HG02852 (cell line): ENCODE results near the gene MRM1.

Experiments used
- ATAC-seq: cut with Tn5 transposase; IDR thresholded peaks from one replicate; pipeline ENCODE4 v1.9.1; 2021; ENCODE audit warnings: mild to moderate bottlenecking, moderate library complexity; ENCODE audit not compliant: unreplicated experiment

The MRM1 gene, protein sequence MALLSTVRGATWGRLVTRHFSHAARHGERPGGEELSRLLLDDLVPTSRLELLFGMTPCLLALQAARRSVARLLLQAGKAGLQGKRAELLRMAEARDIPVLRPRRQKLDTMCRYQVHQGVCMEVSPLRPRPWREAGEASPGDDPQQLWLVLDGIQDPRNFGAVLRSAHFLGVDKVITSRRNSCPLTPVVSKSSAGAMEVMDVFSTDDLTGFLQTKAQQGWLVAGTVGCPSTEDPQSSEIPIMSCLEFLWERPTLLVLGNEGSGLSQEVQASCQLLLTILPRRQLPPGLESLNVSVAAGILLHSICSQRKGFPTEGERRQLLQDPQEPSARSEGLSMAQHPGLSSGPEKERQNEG

DNA sequence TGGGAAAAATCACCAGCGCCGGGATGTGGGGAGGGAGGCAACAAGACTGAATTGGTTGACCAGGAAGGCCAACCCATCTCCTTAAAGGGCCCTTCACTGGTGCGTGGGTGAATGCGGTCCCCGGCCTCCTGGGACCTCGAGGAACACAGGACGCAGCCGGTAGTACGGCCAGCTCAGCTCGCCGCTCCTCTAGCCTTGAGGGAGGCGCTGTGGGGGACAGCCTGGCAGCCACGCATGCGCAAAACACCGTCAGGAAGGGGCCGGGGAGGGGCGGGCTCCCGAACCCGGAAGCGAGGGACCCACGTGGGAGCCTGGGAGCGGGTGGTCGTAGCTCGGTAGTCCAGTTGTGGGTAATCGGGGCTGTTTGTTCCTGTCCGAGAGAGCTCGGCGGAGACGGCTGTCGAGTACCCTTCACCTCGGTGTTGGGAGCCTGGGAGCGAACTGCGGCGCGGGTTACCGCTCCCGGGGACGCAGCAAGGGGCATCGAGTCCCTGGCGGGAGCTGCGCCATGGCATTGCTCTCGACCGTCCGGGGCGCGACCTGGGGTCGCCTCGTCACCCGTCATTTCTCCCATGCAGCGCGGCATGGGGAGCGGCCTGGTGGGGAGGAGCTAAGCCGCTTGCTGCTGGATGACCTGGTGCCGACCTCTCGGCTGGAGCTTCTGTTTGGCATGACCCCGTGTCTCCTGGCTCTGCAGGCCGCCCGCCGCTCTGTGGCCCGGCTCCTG is at the start of gene MRM1:
Gene MRM1 (plus strand): TSS at position 281 of the 727 bp plus-strand sequence. CDS start 228 bp downstream, at position 509.
- peak; percentile 74 for ATAC-seq

DNA sequence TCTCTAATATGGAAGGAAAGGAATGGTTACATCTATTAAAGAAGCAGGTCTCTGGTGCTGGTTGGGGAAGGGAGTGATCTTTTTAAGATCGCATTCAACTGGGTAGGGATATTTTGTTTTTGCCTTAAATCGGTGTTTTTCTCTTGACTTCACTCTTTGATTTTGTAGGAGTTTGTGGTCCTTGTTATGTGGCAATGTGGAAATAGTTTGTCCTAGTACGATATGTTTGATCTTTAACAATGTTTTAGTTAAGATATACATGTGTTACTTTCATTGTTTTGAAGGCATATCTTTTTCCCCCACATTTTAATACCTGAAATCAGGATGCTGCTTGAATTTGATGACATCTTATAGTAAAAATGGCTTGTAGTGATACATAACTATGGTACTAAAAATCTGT is 47.9 kb upstream of the MRM1 start:
- ATAC-seq = no peak

- ATAC-seq = no peak
Observed at GRCh38 chr17:36566081-36566480, 35.3 kb upstream of the MRM1 start.

GRCh38 chr17:36575028-36575427 is 26.4 kb upstream of the MRM1 start:
- ATAC-seq = no peak

- ATAC-seq = no peak
Observed at GRCh38 chr17:36576793-36577192, 24.6 kb upstream of the MRM1 start.

GRCh38 chr17:36578671-36579070 is 22.7 kb upstream of the MRM1 start:
- ATAC-seq = no peak

- no peak for ATAC-seq
Observed at GRCh38 chr17:36583787-36584186, 17.6 kb upstream of the MRM1 start.

DNA sequence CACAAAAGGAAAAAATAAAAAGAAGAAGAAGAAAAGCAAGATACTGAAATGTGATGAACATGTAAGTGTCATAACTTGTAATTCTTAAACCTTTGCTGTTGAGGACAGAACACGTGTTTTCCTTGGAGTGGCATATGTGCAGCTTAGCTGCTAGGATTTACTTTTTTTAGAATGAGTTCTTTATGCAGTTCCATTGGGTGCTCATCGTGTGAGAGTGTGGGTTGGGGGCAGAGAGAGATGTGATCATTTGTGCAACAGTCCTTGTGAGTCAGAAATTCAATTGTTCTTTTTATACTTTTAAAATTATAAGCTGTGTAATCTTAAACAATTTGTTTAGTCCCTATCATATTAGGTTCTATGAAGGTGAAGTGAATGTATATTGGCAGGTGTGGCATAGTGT is 15.2 kb upstream of the MRM1 start:
- no peak for ATAC-seq

- no peak for ATAC-seq
Observed at GRCh38 chr17:36590082-36590481, 11.3 kb upstream of the MRM1 start.

DNA sequence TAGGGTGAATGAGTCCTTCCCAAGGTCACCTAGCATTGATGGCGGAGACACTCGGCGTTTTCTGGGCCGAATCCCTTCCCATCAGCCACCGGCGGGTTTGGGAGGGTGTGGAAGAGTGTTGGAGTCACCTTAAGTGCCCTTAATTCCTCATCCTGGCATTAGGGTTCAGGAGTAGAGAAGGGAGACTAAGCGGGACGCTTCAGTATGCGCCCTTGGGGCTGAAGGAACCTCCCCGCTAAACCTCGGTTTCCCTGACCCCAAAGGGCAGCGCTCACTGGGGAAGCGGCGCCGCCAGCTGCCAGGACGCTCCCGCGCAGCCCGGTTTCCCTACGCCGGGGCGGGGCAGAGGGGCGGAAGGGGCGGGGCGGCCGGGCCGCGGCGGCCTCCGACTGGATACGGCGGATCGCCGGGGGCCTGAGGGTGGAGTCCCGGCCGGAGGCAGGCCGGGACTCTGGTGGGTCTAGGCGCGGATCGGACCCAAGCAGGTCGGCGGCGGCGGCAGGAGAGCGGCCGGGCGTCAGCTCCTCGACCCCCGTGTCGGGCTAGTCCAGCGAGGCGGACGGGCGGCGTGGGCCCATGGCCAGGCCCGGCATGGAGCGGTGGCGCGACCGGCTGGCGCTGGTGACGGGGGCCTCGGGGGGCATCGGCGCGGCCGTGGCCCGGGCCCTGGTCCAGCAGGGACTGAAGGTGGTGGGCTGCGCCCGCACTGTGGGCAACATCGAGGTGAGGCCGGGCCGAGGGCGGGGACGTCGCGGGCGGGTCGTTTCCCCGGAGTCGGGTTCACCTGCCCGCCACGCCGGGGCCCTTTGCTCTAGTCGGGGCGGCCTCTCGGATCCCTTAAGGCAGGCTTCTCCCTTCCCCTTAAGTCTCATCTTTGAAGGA is 9.7 kb upstream of the MRM1 start, which contains the start of gene DHRS11:
Gene DHRS11 (plus strand): TSS at position 446 of the 882 bp plus-strand sequence. CDS start 131 bp downstream, at position 577.
- peak; percentile 87 for ATAC-seq

DNA sequence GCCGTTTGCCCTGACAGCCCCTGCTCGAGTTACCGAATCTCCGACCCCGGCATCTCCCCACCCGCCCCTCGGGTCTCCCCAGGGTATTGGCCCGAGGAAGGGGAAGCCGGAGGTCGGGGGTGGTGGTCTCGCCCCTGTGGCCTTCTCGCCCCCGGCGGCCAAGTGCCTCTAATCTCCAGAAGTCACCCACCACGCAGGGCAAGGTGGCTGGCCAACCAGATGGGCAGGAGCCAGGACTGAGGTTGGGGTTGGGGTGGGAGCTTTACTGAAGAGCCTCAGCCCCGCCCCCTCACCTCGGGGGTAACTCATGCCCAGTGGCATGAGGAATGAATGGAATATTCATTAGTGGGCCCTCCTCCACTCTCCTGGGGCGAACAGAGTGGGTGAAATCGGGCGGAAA is 9.1 kb upstream of the MRM1 start:
- ATAC-seq = peak; percentile 13

DNA sequence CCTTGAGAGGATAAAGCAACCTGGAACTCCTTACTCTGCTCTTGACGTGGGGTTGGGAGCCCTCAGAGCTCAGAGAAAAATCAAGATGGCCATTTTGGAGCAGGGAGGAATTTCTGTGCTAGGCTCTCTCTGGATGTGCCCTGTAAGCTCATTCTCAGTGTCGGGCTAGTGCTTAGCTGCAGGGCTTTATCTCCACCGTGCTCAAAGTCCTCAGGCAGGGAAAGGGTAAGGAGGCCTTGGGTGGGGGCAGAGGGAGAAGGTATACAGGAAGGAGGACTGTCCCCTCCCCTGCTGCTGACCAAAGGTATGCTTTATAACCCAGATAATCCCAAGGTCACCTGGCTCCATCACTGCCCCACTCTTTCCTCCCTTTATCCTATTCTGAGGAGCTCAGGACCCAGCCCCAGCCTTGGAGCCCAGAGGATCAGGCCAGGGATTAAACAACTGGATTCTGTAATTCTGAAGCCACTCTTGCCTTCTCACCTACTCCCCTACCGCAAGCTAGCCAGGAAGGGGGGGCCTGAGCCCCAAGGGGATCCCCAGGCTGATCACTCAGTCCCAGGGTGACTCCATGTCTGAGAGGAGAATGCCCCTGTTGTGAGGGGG is 8.6 kb upstream of the MRM1 start:
- ATAC-seq = no peak

GRCh38 chr17:36593656-36594316 is 7.6 kb upstream of the MRM1 start:
- ATAC-seq = no peak

DNA sequence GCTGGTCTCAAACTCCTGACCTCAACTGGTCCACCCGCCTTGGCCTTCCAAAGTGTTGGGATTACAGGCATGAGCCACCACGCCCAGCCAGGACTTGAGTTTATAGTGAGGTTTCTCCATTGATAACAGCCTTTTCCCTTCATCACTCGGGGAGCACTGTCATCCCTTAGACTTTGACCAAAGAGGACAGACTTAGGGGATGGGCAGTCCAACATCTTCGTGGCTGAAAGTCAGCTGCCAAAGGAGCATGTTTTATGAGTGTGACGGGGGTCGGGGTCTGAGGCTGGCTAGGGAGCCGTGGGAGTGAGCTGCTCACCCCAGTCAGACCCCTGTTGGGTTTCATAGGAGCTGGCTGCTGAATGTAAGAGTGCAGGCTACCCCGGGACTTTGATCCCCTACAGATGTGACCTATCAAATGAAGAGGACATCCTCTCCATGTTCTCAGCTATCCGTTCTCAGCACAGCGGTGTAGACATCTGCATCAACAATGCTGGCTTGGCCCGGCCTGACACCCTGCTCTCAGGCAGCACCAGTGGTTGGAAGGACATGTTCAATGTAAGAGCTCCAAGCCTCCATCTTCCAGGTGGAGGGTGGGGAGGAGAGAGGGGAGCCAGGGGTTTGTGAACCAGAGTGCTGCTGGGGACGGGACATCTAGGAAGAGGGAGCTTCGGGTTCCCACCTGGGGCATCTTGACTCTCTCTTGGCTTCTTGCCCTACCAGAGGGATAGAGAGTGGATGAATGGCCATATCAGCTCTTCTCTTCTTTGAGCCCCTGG is 6.6 kb upstream of the MRM1 start:
- no peak for ATAC-seq

DNA sequence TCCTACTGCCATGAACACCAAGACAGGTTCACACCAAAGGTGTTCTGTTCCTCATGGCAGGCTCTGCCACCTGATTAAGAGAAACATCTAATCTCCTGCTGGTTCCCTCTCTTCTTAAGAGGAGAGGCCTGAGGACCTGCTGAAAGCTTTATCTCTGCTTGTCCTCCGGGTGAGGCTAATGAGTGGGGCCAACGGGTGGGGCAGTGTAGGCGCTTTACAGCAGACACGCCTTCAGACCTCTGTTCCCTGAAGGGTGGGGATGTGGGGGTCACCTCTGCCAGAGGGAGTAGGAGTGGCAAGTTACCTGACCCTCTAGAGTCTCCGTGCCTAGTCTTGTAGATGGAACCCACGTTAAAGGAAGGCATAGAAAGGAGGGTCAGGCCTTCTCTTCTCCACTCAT is 4.2 kb upstream of the MRM1 start:
- ATAC-seq = no peak

DNA sequence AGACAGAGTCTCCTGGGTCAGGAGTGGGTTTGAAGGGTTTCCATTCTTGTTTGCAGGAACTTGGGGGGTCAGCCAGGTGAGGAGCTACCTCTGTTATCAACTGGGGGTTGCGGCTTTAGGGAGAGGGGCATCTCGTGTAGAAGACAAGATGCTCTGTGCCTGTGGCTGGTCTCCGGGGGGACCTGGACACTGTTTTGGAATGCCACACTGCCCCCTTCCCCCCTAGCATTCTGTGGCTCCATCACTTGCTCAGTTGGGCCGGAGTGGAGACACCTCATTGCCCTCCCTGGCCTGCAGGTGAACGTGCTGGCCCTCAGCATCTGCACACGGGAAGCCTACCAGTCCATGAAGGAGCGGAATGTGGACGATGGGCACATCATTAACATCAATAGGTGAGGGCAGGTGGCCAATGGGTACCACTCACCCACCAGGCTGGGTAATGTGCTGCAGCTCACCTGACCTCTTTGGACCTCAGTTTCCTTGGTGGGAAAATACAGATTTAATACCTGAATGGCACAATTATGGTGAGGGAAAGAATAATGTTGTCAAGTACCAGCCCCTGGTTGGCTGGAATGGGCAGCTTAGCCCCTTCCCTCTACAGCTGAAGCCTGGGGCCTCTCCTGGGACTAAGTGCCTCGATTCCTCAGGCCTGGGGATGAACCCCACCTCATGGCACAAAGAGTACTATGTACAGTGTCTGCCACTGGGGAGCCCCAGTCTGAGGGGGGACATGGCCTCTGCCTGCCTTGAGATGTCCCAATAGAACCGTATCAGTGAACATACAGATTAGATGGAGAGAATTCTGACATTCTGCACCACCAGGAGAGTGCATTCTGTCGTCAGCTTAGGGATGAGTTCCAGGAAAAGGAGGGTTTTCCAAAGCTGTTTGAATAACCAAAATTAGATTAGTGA is 3.3 kb upstream of the MRM1 start:
- ATAC-seq = no peak

DNA sequence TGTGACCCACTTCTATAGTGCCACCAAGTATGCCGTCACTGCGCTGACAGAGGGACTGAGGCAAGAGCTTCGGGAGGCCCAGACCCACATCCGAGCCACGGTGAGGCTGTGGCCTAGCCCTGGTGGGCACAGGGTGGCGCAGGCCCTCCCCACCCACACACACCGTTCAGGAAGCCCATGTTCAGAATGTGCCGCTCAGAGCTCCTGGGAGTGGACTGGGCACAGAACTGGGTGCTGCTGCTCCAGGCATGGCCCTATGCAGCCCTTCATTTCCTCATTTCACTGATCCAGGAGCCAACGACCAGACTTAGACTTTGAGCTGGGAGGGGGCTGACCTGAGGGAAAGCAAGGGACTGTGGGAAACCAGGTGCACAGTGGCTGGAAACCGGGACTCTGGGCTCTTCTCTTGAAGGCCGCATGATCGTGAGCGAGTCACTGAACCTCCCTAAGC is 2.4 kb upstream of the MRM1 start:
- no peak for ATAC-seq

GRCh38 chr17:36599546-36600250 is 1.7 kb upstream of the MRM1 start:
- no peak for ATAC-seq
